Vagina (tissue), 2 donors: Measurements from ENCODE around the gene HBB.

Experiments
- CTCF ChIP-seq, 3 experiments: fragments of 450-650 bp in 2 of 3; fragments of 200-600 bp in 1 of 3; sonication (generic) in 1 of 3; IDR thresholded peaks; one replicate each; pipeline ENCODE4 v1.5.1; 2017 to 2019; ENCODE audit warnings: antibody characterized with exemption in 3 of 3, mild to moderate bottlenecking in 2 of 3, moderate library complexity in 2 of 3
- POLR2AphosphoS5 ChIP-seq, 2 donors: sonication (generic); formaldehyde crosslinking; IDR thresholded peaks; one replicate each; pipeline ENCODE4 v1.9.0; 2017; ENCODE audit warnings: antibody characterized with exemption in 2 of 2, mild to moderate bottlenecking in 2 of 2, low read depth in 1 of 2; ENCODE audit not compliant: insufficient read depth in 1 of 2

DNA sequence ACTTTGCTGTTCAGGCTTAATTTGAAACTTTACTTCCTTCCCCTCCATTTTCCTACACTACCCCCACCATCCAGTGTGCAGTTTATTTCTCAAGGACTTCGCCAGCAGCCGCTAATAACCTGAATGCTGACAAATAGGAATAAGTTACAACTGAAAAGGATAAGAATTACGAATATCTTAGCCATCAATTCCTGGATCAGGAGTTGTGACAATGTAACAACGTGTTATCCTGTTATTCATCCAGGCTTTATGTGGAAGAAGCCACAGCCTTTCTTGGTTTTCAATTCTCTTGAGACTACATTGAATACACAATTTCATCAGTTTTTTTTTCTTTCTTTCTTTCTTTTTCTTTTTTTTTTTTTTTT, 16.9 kb upstream of the HBB start:
- TF ChIP-seq CTCF (IDR thresholded peaks at IDR 0.05) (no peak), POLR2AphosphoS5 (IDR thresholded peaks at IDR 0.05; ENCODE audit: insufficient read depth in 1 of 2, low read depth in 1 of 2) (no peak)
